ENCODE results near the gene OPCML. TPM values are rescaled to one million over a fixed set of nuclear protein-coding genes. Genes with fewer than 3 reads are reported as not detected.

OPCML gene
- total RNA-seq, 4 donors from 2014 or later: 0.16 TPM; not detected in 3

GRCh38 chr11:133219543-133219942 lies 312.8 kb downstream of the OPCML start:
- TF ChIP-seq CTCF (IDR thresholded peaks at IDR 0.05): no peak
- no peak for TF ChIP-seq POLR2A (IDR thresholded peaks at IDR 0.05)
- H3K4me3 ChIP-seq (ENCODE audit: low read depth, poor library complexity, severe bottlenecking): no peak overlapping the region
- WGBS, 2 donors: 76 to 80% methylated on average over 4 of the region's 4 CpGs
- intact Hi-C loops (cut with DNase I; ENCODE audit: low total_unique reads): no loop called here
- DNase-seq (ENCODE audit: low spot score in 2 of 2): no peak

- TF ChIP-seq CTCF (IDR thresholded peaks at IDR 0.05): no peak
- no peak for TF ChIP-seq POLR2A (IDR thresholded peaks at IDR 0.05)
- no peak for DNase-seq (ENCODE audit: low spot score in 2 of 2)
- H3K4me3 ChIP-seq (ENCODE audit: low read depth, poor library complexity, severe bottlenecking): no peak overlapping the region
- intact Hi-C loops (cut with DNase I; ENCODE audit: low total_unique reads): no loop called here
Observed at GRCh38 chr11:133216813-133217212, 315.5 kb downstream of the OPCML start.

- no peak for DNase-seq (ENCODE audit: low spot score in 2 of 2)
- intact Hi-C loops (cut with DNase I; ENCODE audit: low total_unique reads): no loop called here
- TF ChIP-seq POLR2A (IDR thresholded peaks at IDR 0.05) (no peak), CTCF (IDR thresholded peaks at IDR 0.05) (no peak)
- 49 to 53% methylated on average over 10 of the region's 10 CpGs for WGBS, 2 donors
- H3K4me3 ChIP-seq (ENCODE audit: low read depth, poor library complexity, severe bottlenecking): no peak overlapping the region
Observed at GRCh38 chr11:133215596-133216230, 316.6 kb downstream of the OPCML start.

GRCh38 chr11:133214646-133215045 lies 317.7 kb downstream of the OPCML start:
- TF ChIP-seq POLR2A (IDR thresholded peaks at IDR 0.05): no peak
- TF ChIP-seq CTCF (IDR thresholded peaks at IDR 0.05): no peak
- no peak for DNase-seq (ENCODE audit: low spot score in 2 of 2)
- H3K4me3 ChIP-seq (ENCODE audit: low read depth, poor library complexity, severe bottlenecking): no peak overlapping the region
- WGBS, 2 donors: 56 to 60% methylated on average over 4 of the region's 4 CpGs
- intact Hi-C loops (cut with DNase I; ENCODE audit: low total_unique reads): no loop called here

GRCh38 chr11:133212201-133212600 lies 320.1 kb downstream of the OPCML start:
- DNase-seq (ENCODE audit: low spot score in 2 of 2): no peak

More at GRCh38 chr11:133212201-133212600, 320.1 kb downstream of the OPCML start:
- TF ChIP-seq POLR2A (IDR thresholded peaks at IDR 0.05) (no peak), CTCF (IDR thresholded peaks at IDR 0.05) (no peak)
- 79 to 83% methylated on average over 8 of the region's 8 CpGs for WGBS, 2 donors
- intact Hi-C loops (cut with DNase I; ENCODE audit: low total_unique reads): no loop called here
- H3K4me3 ChIP-seq (ENCODE audit: low read depth, poor library complexity, severe bottlenecking): no peak overlapping the region

Measured in lower leg skin (tissue), 4 donors.